ENCODE data around the gene FNDC1.
A peak's percentile ranks its signal among the peaks of the same experiment; 100 is the strongest.

Gene FNDC1

DNA sequence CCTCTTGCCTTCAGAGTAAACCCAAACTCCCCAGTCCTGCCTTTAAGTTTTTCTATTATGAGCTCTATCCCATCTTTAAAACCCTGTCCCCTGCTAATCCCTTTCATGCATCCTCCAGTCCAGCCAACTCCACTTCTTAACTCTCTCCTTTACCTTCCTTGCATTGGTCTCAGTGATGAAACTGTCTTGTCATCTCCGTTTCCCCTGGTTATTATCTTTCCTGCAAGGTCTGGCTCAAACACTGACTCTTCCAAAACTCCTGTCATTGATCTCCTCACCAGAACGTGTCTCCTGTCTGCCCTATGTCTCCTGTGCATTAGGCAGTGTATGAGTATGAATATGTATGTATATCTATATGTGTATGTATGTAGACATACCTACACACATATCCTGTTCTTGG lies 11.8 kb upstream of the FNDC1 start:
- no peak for DNase-seq

DNA sequence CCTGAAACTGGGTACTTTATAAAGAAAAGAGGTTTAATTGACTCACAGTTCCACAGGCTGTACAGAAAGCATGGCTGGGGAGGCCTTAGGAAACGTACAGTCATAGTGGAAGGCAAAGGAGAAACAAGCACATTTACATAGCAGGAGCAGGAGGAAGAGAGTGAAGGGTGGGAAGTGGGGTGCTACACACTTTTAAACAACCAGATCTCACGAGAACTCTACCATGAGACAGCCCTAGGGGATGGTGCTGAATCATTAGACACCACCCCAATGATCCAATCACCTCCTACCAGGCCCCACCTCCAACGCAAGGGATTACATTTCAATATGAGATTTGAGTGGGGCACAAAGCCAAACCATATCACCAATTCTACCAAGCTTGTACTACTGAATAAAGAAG lies 7.4 kb upstream of the FNDC1 start:
- no peak for DNase-seq

GRCh38 chr6:159163901-159164370 lies 5.3 kb upstream of the FNDC1 start:
- DNase-seq: no peak

- no peak for DNase-seq
These were observed 536 bp upstream of the FNDC1 start for GRCh38 chr6:159168536-159169192.

DNA sequence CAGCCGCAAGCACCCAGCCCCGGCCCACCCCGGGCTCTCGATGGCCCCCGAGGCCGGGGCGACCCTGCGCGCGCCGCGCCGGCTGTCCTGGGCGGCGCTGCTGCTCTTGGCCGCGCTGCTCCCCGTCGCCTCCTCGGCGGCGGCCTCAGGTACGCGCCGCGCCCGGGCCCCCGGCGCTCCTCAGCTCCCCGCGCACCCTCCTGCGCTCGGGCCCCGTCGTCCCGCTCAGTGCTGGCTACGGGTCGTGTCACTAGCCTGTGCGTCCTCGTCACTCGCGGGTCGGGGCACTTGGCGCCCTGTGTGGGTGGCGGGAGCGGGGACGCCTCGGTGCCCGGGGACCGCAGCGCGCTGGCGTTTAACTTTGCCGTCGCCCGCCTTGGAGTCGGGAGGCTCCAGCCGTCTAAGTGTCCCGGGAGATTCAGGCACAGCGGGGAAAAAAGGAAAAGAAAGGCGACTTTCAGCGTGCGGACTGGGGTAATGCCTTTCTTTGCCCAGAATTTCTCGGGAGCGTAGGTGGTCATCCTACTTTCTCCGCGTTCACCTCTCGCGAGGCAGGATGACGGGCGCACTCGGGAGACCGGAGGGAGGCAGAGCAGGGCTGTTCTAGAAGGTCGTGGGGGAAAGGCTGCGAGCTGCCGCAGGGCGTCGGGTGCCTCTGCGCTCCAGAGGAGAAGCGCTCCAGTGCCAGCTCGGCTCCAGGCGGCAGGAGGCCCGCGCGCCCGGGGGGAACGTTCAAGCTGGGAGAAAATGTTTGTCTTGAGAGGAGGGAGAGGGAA lies 545 bp downstream of the FNDC1 start:
- no peak for DNase-seq

- no peak for DNase-seq
These were observed 1.1 kb downstream of the FNDC1 start for GRCh38 chr6:159170333-159170672.

- DNase-seq: no peak
These were observed 2.0 kb downstream of the FNDC1 start for GRCh38 chr6:159170999-159171712.

- DNase-seq: no peak
These were observed 2.9 kb downstream of the FNDC1 start for GRCh38 chr6:159172091-159172491.

GRCh38 chr6:159174263-159174969 lies 5.2 kb downstream of the FNDC1 start:
- peak in 49 of 58 donors; percentile 2 to 72 (median 28) for DNase-seq

- no peak for DNase-seq
These were observed 7.7 kb downstream of the FNDC1 start for GRCh38 chr6:159176913-159177312.

GRCh38 chr6:159178847-159179246 lies 9.6 kb downstream of the FNDC1 start:
- no peak for DNase-seq

GRCh38 chr6:159180001-159180400 lies 10.8 kb downstream of the FNDC1 start:
- no peak for DNase-seq

DNA sequence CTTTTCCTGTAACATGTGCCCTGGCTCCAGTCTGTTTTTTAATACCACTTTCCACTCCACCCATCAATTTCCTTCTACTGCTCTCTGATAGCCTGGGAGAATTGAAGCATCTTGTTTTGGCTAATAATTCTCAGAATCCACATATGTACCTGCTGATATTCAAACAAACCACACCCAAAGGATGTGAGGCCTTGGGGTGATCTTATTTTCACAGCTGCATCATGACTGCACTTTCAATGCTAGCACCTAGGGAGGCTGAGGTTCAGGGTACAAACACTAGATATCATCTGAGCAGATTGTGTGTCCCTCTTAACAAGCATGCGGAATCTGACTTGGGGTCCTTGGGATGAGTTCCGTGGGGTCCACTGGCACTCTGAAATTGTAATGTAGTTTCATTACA lies 12.7 kb downstream of the FNDC1 start:
- no peak for DNase-seq

- no peak for DNase-seq
These were observed 15.4 kb downstream of the FNDC1 start for GRCh38 chr6:159184559-159184958.

- DNase-seq: no peak
These were observed 21.3 kb downstream of the FNDC1 start for GRCh38 chr6:159190460-159190859.

GRCh38 chr6:159193923-159194322 lies 24.7 kb downstream of the FNDC1 start:
- no peak for DNase-seq

GRCh38 chr6:159194421-159194820 lies 25.2 kb downstream of the FNDC1 start:
- no peak for DNase-seq

DNA sequence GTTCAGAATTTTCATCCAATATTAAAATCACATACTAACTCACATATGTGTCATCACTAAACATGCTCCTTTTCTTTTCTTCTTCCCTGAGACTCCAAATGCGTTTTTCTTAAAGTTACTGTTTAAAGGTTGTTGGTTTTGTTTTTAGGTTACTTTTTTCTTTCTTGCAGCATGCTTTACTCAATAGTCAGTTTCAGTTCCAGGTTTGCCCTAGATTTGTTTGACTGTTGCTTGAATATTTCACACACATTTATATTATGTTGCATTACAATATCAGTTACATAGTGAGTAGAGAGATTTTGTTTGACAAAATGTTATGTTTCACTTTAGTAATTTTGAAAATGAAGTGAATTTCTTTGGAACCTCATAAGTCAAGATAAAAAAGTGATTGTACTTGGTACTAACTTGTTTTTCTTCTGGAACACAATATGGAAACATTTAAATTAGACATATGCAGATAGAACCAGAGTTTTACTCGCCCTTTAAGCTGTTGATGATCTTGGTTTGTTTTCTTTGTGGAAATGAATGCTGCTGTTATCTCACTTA lies 27.3 kb downstream of the FNDC1 start:
- no peak for DNase-seq

GRCh38 chr6:159197251-159197650 lies 28.1 kb downstream of the FNDC1 start:
- DNase-seq: no peak

- no peak for DNase-seq
These were observed 32.1 kb downstream of the FNDC1 start for GRCh38 chr6:159201336-159201735.

DNA sequence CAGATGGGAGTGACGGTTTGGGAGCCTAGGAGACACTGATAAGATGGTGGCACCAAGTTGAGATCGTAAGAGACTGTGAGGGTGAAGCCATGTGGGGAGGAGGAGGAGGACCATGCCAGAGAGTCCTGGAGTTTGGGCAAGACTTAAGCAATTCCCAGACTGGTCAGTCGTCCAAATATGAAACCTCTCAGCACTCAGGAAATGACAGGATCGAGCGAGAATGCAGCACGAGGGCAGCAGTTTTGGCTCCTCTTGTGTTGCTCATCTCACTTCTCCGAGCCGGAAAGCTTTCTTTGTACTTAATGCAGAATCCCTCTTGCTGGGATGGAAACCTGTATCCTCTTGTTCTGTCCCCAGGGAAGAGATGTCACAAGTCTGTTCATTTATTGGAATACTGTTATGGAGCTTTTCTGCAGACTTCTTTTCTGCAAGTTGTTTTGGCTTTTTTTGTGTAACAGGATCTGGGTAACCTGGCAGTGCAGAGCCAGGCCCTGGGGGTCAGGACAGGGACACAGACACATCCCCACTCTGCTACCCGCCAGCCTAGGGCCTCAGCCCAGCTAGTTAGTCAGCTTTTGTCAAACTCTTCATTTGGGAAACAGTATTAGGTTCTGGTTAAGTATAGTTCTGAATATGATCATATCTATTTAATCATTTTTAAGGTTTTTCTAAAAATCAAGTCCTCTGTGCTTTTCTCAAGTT lies 34.3 kb downstream of the FNDC1 start:
- DNase-seq: no peak
